ENCODE data around the gene C10orf90.

Gene C10orf90

GRCh38 chr10:126422567-126422966 is 247.9 kb downstream of the C10orf90 start:
- H3K27ac ChIP-seq (ENCODE audit: low read depth, low read length): no peak overlapping the region
- H3K4me1 ChIP-seq (ENCODE audit: control insufficient read depth, insufficient read depth, low read length): 0 out of 2 replicates have a peak, but pooled peaks cover 3% of the 10 kb centered on the region
- no peak overlapping the region for H3K9ac ChIP-seq (ENCODE audit: low read length)
- peaks cover 18% of the 10 kb centered on the region for H3K9me3 ChIP-seq (ENCODE audit: control insufficient read depth, insufficient read depth, low read depth, low read length)
- H3K36me3 ChIP-seq (ENCODE audit: control insufficient read depth, insufficient read depth, low read length): no peaks in the 10 kb centered on the region
- no peaks in the 10 kb centered on the region for H3K27me3 ChIP-seq (ENCODE audit: control insufficient read depth, insufficient read depth, low read length)
- H3K4me3 ChIP-seq (ENCODE audit: low read depth, low read length): no peak overlapping the region

GRCh38 chr10:126421756-126422256 is 248.7 kb downstream of the C10orf90 start:
- Histone ChIP-seq H3K36me3 (ENCODE audit: control insufficient read depth, insufficient read depth, low read length) (no peaks in the 10 kb centered on the region), H3K27ac (ENCODE audit: low read depth, low read length) (no peak overlapping the region), H3K4me3 (ENCODE audit: low read depth, low read length) (no peak overlapping the region), H3K9ac (ENCODE audit: low read length) (no peak overlapping the region), H3K27me3 (ENCODE audit: control insufficient read depth, insufficient read depth, low read length) (no peaks in the 10 kb centered on the region), H3K4me1 (ENCODE audit: control insufficient read depth, insufficient read depth, low read length) (0 out of 2 replicates have a peak, but pooled peaks cover 3% of the 10 kb centered on the region), H3K9me3 (ENCODE audit: control insufficient read depth, insufficient read depth, low read depth, low read length) (peaks cover 18% of the 10 kb centered on the region)

GRCh38 chr10:126420567-126421300 is 249.8 kb downstream of the C10orf90 start:
- Histone ChIP-seq H3K4me1 (ENCODE audit: control insufficient read depth, insufficient read depth, low read length) (no peaks in the 10 kb centered on the region), H3K27me3 (ENCODE audit: control insufficient read depth, insufficient read depth, low read length) (no peaks in the 10 kb centered on the region), H3K27ac (ENCODE audit: low read depth, low read length) (no peak overlapping the region), H3K36me3 (ENCODE audit: control insufficient read depth, insufficient read depth, low read length) (no peaks in the 10 kb centered on the region), H3K9ac (ENCODE audit: low read length) (no peak overlapping the region), H3K4me3 (ENCODE audit: low read depth, low read length) (no peak overlapping the region), H3K9me3 (ENCODE audit: control insufficient read depth, insufficient read depth, low read depth, low read length) (peaks cover 18% of the 10 kb centered on the region)

GRCh38 chr10:126417220-126417825 is 253.2 kb downstream of the C10orf90 start:
- Histone ChIP-seq H3K27ac (ENCODE audit: low read depth, low read length) (no peak overlapping the region), H3K27me3 (ENCODE audit: control insufficient read depth, insufficient read depth, low read length) (no peaks in the 10 kb centered on the region), H3K9ac (ENCODE audit: low read length) (no peak overlapping the region), H3K9me3 (ENCODE audit: control insufficient read depth, insufficient read depth, low read depth, low read length) (no peaks in the 10 kb centered on the region; the same call in 1 of the 2 replicates), H3K4me1 (ENCODE audit: control insufficient read depth, insufficient read depth, low read length) (no peaks in the 10 kb centered on the region), H3K4me3 (ENCODE audit: low read depth, low read length) (no peak overlapping the region), H3K36me3 (ENCODE audit: control insufficient read depth, insufficient read depth, low read length) (no peaks in the 10 kb centered on the region)

GRCh38 chr10:126409821-126410220 is 260.7 kb downstream of the C10orf90 start:
- Histone ChIP-seq H3K4me1 (ENCODE audit: control insufficient read depth, insufficient read depth, low read length) (peaks cover 3% of the 10 kb centered on the region), H3K27ac (ENCODE audit: low read depth, low read length) (no peak overlapping the region), H3K9me3 (ENCODE audit: control insufficient read depth, insufficient read depth, low read depth, low read length) (no peaks in the 10 kb centered on the region), H3K4me3 (ENCODE audit: low read depth, low read length) (no peak overlapping the region), H3K27me3 (ENCODE audit: control insufficient read depth, insufficient read depth, low read length) (no peaks in the 10 kb centered on the region), H3K9ac (ENCODE audit: low read length) (no peak overlapping the region), H3K36me3 (ENCODE audit: control insufficient read depth, insufficient read depth, low read length) (no peaks in the 10 kb centered on the region)

- peaks cover 3% of the 10 kb centered on the region for H3K4me1 ChIP-seq (ENCODE audit: control insufficient read depth, insufficient read depth, low read length)
- H3K9me3 ChIP-seq (ENCODE audit: control insufficient read depth, insufficient read depth, low read depth, low read length): no peaks in the 10 kb centered on the region
- no peaks in the 10 kb centered on the region for H3K27me3 ChIP-seq (ENCODE audit: control insufficient read depth, insufficient read depth, low read length)
- H3K4me3 ChIP-seq (ENCODE audit: low read depth, low read length): no peak overlapping the region
- H3K36me3 ChIP-seq (ENCODE audit: control insufficient read depth, insufficient read depth, low read length): no peaks in the 10 kb centered on the region
- H3K9ac ChIP-seq (ENCODE audit: low read length): no peak overlapping the region
- no peak overlapping the region for H3K27ac ChIP-seq (ENCODE audit: low read depth, low read length)
These were observed 261.4 kb downstream of the C10orf90 start for GRCh38 chr10:126408953-126409641.

- no peak overlapping the region for H3K27ac ChIP-seq (ENCODE audit: low read depth, low read length)
- peaks cover 3% of the 10 kb centered on the region for H3K4me1 ChIP-seq (ENCODE audit: control insufficient read depth, insufficient read depth, low read length)
- no peaks in the 10 kb centered on the region for H3K9me3 ChIP-seq (ENCODE audit: control insufficient read depth, insufficient read depth, low read depth, low read length)
These were observed 262.7 kb downstream of the C10orf90 start for GRCh38 chr10:126407831-126408230.

GRCh38 chr10:126405239-126405775 is 265.2 kb downstream of the C10orf90 start:
- Histone ChIP-seq H3K36me3 (ENCODE audit: control insufficient read depth, insufficient read depth, low read length) (no peaks in the 10 kb centered on the region), H3K4me3 (ENCODE audit: low read depth, low read length) (no peak overlapping the region), H3K9me3 (ENCODE audit: control insufficient read depth, insufficient read depth, low read depth, low read length) (no peaks in the 10 kb centered on the region), H3K4me1 (ENCODE audit: control insufficient read depth, insufficient read depth, low read length) (peaks cover 3% of the 10 kb centered on the region), H3K9ac (ENCODE audit: low read length) (no peak overlapping the region), H3K27me3 (ENCODE audit: control insufficient read depth, insufficient read depth, low read length) (no peaks in the 10 kb centered on the region), H3K27ac (ENCODE audit: low read depth, low read length) (no peak overlapping the region)

More at GRCh38 chr10:126407831-126408230, 262.7 kb downstream of the C10orf90 start:
- Histone ChIP-seq H3K27me3 (ENCODE audit: control insufficient read depth, insufficient read depth, low read length) (no peaks in the 10 kb centered on the region), H3K9ac (ENCODE audit: low read length) (no peak overlapping the region), H3K4me3 (ENCODE audit: low read depth, low read length) (no peak overlapping the region), H3K36me3 (ENCODE audit: control insufficient read depth, insufficient read depth, low read length) (no peaks in the 10 kb centered on the region)

- no peak overlapping the region for H3K4me3 ChIP-seq (ENCODE audit: low read depth, low read length)
- H3K9ac ChIP-seq (ENCODE audit: low read length): no peak overlapping the region
- H3K27ac ChIP-seq (ENCODE audit: low read depth, low read length): no peak overlapping the region
- H3K4me1 ChIP-seq (ENCODE audit: control insufficient read depth, insufficient read depth, low read length): peaks cover 5% of the 10 kb centered on the region; the same call in 1 of the 2 replicates
- H3K27me3 ChIP-seq (ENCODE audit: control insufficient read depth, insufficient read depth, low read length): no peaks in the 10 kb centered on the region
- H3K36me3 ChIP-seq (ENCODE audit: control insufficient read depth, insufficient read depth, low read length): no peaks in the 10 kb centered on the region
- no peaks in the 10 kb centered on the region for H3K9me3 ChIP-seq (ENCODE audit: control insufficient read depth, insufficient read depth, low read depth, low read length)
These were observed 267.5 kb downstream of the C10orf90 start for GRCh38 chr10:126402721-126403695.

- Histone ChIP-seq H3K9ac (ENCODE audit: low read length) (no peak overlapping the region), H3K4me1 (ENCODE audit: control insufficient read depth, insufficient read depth, low read length) (peaks cover 8% of the 10 kb centered on the region; the same call in 1 of the 2 replicates), H3K27ac (ENCODE audit: low read depth, low read length) (no peak overlapping the region), H3K36me3 (ENCODE audit: control insufficient read depth, insufficient read depth, low read length) (no peaks in the 10 kb centered on the region), H3K4me3 (ENCODE audit: low read depth, low read length) (no peak overlapping the region), H3K27me3 (ENCODE audit: control insufficient read depth, insufficient read depth, low read length) (no peaks in the 10 kb centered on the region), H3K9me3 (ENCODE audit: control insufficient read depth, insufficient read depth, low read depth, low read length) (no peaks in the 10 kb centered on the region)
These were observed 269.9 kb downstream of the C10orf90 start for GRCh38 chr10:126400641-126401040.

Data from HUES6 (cell line).